Epidermal melanocyte (primary cell): Measurements from ENCODE around the gene PCP4.

Experiments used
- DNase-seq: peaks from one replicate; pipeline ENCODE4 v3.0.0; 2011; ENCODE audit warnings: low spot score; ENCODE audit not compliant: insufficient read length

PCP4 gene

GRCh38 chr21:39867198-39867650, at the start of gene PCP4:
PCP4 (plus strand) TSS chr21:39867438; CDS start chr21:39867502, 64 bp downstream.
- no peak for DNase-seq

- DNase-seq: no peak
Measured at GRCh38 chr21:39818557-39818956, 48.7 kb upstream of the PCP4 start.

- no peak for DNase-seq
Measured at GRCh38 chr21:39822042-39822441, 45.2 kb upstream of the PCP4 start.

GRCh38 chr21:39825250-39825649, 42.0 kb upstream of the PCP4 start:
- no peak for DNase-seq

DNA sequence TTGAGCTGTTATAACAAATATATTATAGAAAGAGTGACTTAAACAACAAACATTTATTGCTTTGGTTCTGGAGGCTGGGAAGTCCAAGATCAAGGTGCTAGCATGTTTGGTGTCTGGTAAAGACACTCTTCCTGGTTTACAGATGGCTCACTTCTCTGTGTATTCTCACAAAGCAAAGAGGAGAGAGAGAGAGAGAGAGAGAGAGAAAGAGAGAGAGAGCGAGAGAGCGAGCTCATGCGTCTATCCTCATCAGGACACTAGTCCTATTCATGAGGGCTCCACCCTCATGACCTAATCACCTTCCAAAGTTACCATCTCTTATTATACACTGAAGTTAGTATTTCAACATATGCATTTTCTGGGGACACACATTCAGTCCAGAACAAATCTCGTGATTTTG, 32.7 kb upstream of the PCP4 start:
- DNase-seq: no peak

- no peak for DNase-seq
Measured at GRCh38 chr21:39837861-39838359, 29.3 kb upstream of the PCP4 start.

DNA sequence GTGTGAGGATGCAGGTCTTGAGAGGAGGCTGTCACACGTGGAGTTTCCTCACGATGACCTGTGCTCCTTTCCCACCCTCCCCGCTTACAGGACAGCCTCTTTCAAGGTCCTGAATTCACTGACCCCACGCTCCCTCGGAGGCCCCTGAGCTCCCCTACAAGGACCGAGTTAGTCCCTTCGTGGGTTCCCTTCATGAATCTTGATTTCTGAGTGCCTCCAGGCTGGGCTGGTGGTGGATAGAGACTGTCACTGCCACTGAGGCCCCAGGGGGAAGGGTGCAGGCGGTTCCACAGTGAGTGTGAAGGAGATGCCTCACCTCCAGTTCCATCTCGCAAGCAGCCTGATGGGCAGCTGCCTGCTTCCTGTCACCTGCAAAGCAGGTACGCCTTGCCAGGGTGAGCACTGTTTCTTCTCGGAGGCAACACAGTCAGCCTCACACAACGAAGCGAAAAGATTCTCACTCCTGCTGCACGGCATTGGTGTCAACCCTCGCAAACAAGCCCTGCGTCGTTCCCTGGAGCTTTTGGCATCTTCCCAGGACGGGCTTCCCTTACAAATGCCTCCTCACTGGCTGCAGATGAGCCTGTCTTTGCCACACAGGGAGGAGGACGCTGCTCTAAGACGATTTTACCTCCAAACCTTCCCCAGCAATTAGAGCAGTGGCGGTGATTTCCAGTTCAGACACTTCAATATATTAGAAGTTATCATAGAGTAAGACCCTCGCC, 26.7 kb upstream of the PCP4 start:
- DNase-seq: no peak

- no peak for DNase-seq
Measured at GRCh38 chr21:39842741-39843459, 24.3 kb upstream of the PCP4 start.

DNA sequence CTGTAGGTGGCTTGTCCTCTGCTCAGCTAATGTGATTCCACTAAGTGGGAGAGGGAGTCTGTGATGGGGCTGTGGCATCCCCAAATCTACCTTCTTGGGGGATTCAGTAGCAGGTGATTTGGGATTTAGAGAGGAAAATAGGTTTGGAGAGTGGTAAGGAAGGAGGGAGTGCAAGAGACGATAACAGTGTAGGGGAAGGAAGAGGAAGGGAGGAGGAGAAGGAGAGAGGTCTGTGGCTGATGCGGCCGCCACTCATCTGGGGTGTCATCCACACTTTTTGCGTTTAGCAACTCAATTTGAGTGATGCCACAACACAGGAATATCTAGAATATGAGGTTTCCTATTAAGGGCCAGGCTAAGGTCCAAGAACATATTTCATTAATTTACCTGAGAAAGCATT, 23.8 kb upstream of the PCP4 start:
- no peak for DNase-seq

DNA sequence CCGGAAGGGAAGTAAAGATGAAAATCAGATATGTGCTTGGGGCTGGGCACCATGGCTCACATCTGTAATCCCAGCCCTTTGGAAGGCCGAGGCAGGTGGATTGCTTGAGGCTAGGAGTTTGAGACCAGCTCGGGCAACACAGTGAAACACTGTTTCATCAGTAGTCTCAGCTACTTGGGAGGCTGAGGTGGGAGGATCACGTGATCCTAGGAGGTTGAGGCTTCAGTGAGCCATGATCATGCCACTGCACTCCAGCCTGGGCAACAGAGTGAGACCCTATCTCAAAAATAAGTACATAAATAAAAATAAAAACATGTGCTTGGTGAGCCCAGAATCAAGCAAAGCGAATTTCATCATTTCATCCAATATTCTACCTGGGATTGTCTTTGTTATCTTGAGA, 23.3 kb upstream of the PCP4 start:
- no peak for DNase-seq

DNA sequence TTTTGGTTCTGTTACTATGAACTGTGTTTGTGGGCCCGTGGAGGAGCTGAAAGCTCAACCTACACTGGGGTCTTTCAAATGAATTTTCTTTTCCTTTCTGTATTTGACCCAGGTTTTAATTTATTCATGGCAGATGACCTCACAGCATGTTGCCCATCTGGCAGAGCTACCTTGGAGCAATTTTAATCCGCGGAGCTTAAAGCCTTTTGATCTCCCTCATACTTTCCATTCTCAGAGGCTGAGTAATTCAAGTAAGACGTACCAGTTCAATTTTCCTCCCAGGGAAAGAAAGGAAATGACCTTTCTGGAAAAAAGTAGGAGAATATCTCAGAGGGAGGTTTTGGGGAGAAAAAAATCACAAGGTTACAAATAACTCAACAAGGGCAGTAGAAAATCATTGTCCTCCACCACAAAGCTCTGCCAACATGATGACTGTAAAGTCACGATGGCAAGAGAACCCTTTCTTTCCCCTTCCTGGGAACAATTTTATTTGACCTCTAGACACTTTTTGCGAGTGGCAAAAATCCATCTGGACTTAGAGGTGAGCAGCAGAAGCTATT, 21.6 kb upstream of the PCP4 start:
- no peak for DNase-seq

- no peak for DNase-seq
Measured at GRCh38 chr21:39847877-39848276, 19.4 kb upstream of the PCP4 start.

GRCh38 chr21:39849014-39849655, 18.1 kb upstream of the PCP4 start:
- DNase-seq: no peak

GRCh38 chr21:39850333-39850732, 16.9 kb upstream of the PCP4 start:
- no peak for DNase-seq

- DNase-seq: no peak
Measured at GRCh38 chr21:39851002-39851618, 16.1 kb upstream of the PCP4 start.

- DNase-seq: no peak
Measured at GRCh38 chr21:39852021-39852721, 15.1 kb upstream of the PCP4 start.

DNA sequence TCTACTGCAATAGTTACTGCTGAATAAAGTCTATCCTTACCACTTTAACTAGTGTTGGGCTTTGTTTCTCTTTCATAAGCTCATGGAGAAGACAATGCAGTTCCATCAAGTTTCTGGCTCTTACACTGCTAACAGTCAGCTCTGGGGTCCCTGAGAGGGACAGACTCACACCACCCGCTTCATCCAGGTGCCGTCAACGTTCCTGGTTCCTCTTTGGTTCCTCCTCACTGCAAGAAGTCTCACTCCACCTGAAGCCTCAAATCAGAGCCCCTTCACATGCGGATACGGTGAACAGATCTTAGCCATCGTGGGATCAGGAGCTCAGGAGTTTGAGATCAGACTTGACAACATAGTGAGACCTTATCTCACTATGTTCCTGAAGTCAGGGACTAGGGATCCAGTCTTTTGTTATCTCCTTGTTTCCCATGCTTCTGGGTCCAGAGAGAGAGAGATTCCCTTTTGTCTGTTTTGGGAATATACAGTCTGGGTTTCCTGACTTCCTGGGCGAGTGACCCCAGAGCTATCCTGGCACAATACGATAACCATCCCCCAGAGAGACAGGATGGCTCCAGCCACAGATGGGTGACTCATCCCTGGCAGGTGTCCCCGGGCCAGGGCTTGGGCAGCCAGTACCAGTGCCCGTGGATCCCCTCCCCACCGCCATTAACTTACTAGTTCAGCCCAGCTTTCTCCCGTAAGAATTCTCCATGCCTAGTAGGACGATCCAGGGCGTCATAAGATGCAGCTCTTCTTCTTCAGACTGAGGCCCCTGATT, 14.3 kb upstream of the PCP4 start:
- no peak for DNase-seq

- DNase-seq: no peak
Measured at GRCh38 chr21:39854572-39854971, 12.7 kb upstream of the PCP4 start.

GRCh38 chr21:39855595-39855994, 11.6 kb upstream of the PCP4 start:
- DNase-seq: no peak

DNA sequence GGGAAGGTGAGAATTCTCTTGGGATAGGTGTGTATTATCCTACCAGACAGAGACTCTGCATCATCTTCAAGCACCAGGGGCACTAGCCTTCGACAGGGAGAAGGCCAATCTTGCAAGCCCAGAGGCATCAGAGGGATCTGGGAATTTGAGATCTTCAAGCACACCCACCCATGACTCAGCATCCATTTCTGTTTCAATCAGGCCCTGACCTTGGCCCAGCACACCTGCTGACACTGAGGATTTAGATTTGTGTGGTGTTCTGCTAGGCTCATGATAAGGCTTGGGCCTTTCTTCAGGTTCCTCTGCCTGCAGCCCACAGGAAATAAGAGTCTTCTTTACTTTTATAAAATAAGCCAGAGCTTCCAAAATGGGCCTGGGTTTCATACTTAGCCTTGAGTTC, 6.6 kb upstream of the PCP4 start:
- DNase-seq: no peak
